Limb (tissue), 2 donors: ENCODE results near the gene ADORA1.

Experiments
- DNase-seq, 2 donors: peaks; one replicate each; pipeline ENCODE4 v3.0.0-alpha.2; 2016; ENCODE audit errors: extremely low spot score in 2 of 2

ADORA1 gene

GRCh38 chr1:203185585-203185984, 58.1 kb downstream of the ADORA1 start:
- no peak for DNase-seq

- DNase-seq, result no peak
These were observed 58.5 kb downstream of the ADORA1 start for GRCh38 chr1:203186091-203186445.

- DNase-seq, result no peak
These were observed 59.1 kb downstream of the ADORA1 start, which contains the start of gene CHI3L1 for GRCh38 chr1:203186446-203187303. TSS of gene CHI3L1 (minus strand) at chr1:203186704. CDS start at chr1:203186623, 81 bp downstream.

GRCh38 chr1:203187304-203187685, 59.8 kb downstream of the ADORA1 start:
- DNase-seq, result no peak

GRCh38 chr1:203187689-203188264, 60.3 kb downstream of the ADORA1 start:
- no peak for DNase-seq

- DNase-seq, result no peak
These were observed 61.2 kb downstream of the ADORA1 start for GRCh38 chr1:203188686-203189232.

GRCh38 chr1:203189951-203190352, 62.4 kb downstream of the ADORA1 start:
- peak in 1 of 2 donors; percentile 9 for DNase-seq

GRCh38 chr1:203190949-203191348, 63.4 kb downstream of the ADORA1 start:
- DNase-seq, result no peak

GRCh38 chr1:203196371-203196770, 68.8 kb downstream of the ADORA1 start:
- no peak for DNase-seq

- peak in 1 of 2 donors; percentile 14 for DNase-seq
These were observed 70.1 kb downstream of the ADORA1 start for GRCh38 chr1:203197625-203198024.

- no peak for DNase-seq
These were observed 71.5 kb downstream of the ADORA1 start for GRCh38 chr1:203199002-203199401.

GRCh38 chr1:203199481-203199815, 71.9 kb downstream of the ADORA1 start:
- no peak for DNase-seq

- no peak for DNase-seq
These were observed 72.5 kb downstream of the ADORA1 start for GRCh38 chr1:203199816-203200571.

GRCh38 chr1:203200916-203201315, 73.4 kb downstream of the ADORA1 start:
- no peak for DNase-seq

GRCh38 chr1:203201516-203202205, 74.1 kb downstream of the ADORA1 start:
- DNase-seq, result no peak

GRCh38 chr1:203202431-203203245, 75.1 kb downstream of the ADORA1 start:
- no peak for DNase-seq

- DNase-seq, result no peak
These were observed 77.2 kb downstream of the ADORA1 start for GRCh38 chr1:203204756-203205155.

- peak; percentile 24 to 60 for DNase-seq
These were observed 78.7 kb downstream of the ADORA1 start for GRCh38 chr1:203206129-203206687.

GRCh38 chr1:203207751-203208150, 80.2 kb downstream of the ADORA1 start:
- DNase-seq, result no peak

- DNase-seq, result no peak
These were observed 80.7 kb downstream of the ADORA1 start for GRCh38 chr1:203208181-203208580.
